Neural progenitor cell (in vitro differentiated cells): ENCODE measurements around the gene DENND4A. TPM values are rescaled to one million over a fixed set of nuclear protein-coding genes. Genes with fewer than 3 reads are reported as not detected.

Source experiments
- DNase-seq: peaks from one replicate; pipeline ENCODE4 v3.0.0-alpha.2; 2016; ENCODE audit warnings: low spot score
- H2AFZ ChIP-seq: fragments of 200-600 bp; sonication (generic); replicated peaks from 2 replicates; pipeline ENCODE4 v1.6.1; 2016; ENCODE audit warnings: antibody characterized with exemption
- H3F3A ChIP-seq: fragments of 200-600 bp; sonication (generic); 2 replicates; pipeline ENCODE4 v1.6.1; 2016; ENCODE audit warnings: antibody characterized with exemption, low read depth
- H3K27ac ChIP-seq: fragments of 200-600 bp; sonication (generic); 2 replicates; pipeline ENCODE4 v1.5.1; 2016; ENCODE audit warnings: mild to moderate bottlenecking
- H3K27me3 ChIP-seq: fragments of 200-600 bp; sonication (generic); 2 replicates; pipeline ENCODE4 v1.6.1; 2016; ENCODE audit warnings: mild to moderate bottlenecking, moderate library complexity
- H3K36me3 ChIP-seq: fragments of 200-600 bp; sonication (generic); 2 replicates; pipeline ENCODE4 v1.5.1; 2016
- H3K4me1 ChIP-seq: fragments of 200-600 bp; sonication (generic); 2 replicates; pipeline ENCODE4 v1.6.1; 2016; ENCODE audit warnings: mixed run types
- H3K4me2 ChIP-seq: fragments of 200-600 bp; sonication (generic); 2 replicates; pipeline ENCODE4 v1.6.1; 2016
- H3K4me3 ChIP-seq: fragments of 200-600 bp; sonication (generic); 2 replicates; pipeline ENCODE4 v1.5.1; 2016
- H3K79me2 ChIP-seq: fragments of 200-600 bp; sonication (generic); 2 replicates; pipeline ENCODE4 v1.6.1; 2016; ENCODE audit warnings: low read depth
- H3K9ac ChIP-seq: fragments of 200-600 bp; sonication (generic); 2 replicates; pipeline ENCODE4 v1.6.1; 2016
- H3K9me3 ChIP-seq: fragments of 200-600 bp; sonication (generic); 2 replicates; pipeline ENCODE4 v1.5.1; 2016; ENCODE audit warnings: low read depth
- H4K20me1 ChIP-seq: fragments of 200-600 bp; sonication (generic); 2 replicates; pipeline ENCODE4 v1.6.1; 2016; ENCODE audit warnings: low read depth
- H3K27ac Mint-ChIP-seq: 3 replicates; pipeline ENCODE4 v1.8.0; 2021; ENCODE audit warnings: mixed read lengths
- H3K27me3 Mint-ChIP-seq: 2 replicates; pipeline ENCODE4 v1.8.0; 2022; ENCODE audit warnings: low read depth, mild to moderate bottlenecking, inconsistent platforms, moderate library complexity, mixed read lengths; ENCODE audit not compliant: insufficient read depth
- H3K36me3 Mint-ChIP-seq: 3 replicates; pipeline ENCODE4 v1.8.0; 2021; ENCODE audit warnings: mixed read lengths
- H3K4me1 Mint-ChIP-seq: 3 replicates; pipeline ENCODE4 v1.8.0; 2021; ENCODE audit warnings: mixed read lengths
- H3K4me3 Mint-ChIP-seq: 3 replicates; pipeline ENCODE4 v1.8.0; 2021; ENCODE audit warnings: mild to moderate bottlenecking, moderate library complexity, mixed read lengths
- H3K9me3 Mint-ChIP-seq: 3 replicates; pipeline ENCODE4 v1.8.0; 2020; ENCODE audit warnings: mixed read lengths
- EZH2 ChIP-seq: fragments of 200-600 bp; sonication (generic); IDR thresholded peaks from 2 replicates; pipeline ENCODE4 v1.6.1; 2017; ENCODE audit warnings: antibody characterized with exemption, mild to moderate bottlenecking, moderate library complexity
- EZH2phosphoT487 ChIP-seq: fragments of 200-600 bp; sonication (generic); IDR thresholded peaks from 2 replicates; pipeline ENCODE4 v1.6.1; 2017; ENCODE audit warnings: antibody characterized with exemption
- total RNA-seq: library from RNA; depleted of rRNA; stranded (reverse); fragments of >200 nt; gene quantifications from 2 replicates; pipeline ENCODE4 v1.2.3, GENCODE V29; 2015; ENCODE audit warnings: low replicate concordance
- TF ChIP-seq, protein P1 (sequence below): fragments of 200-600 bp; sonication (generic); IDR thresholded peaks from 2 replicates; pipeline ENCODE4 v1.5.1; 2017; ENCODE audit warnings: antibody characterized with exemption, mild to moderate bottlenecking

The DENND4A gene
- total RNA-seq, 1 donor from 2014 or later, result 4.8 TPM

DNA sequence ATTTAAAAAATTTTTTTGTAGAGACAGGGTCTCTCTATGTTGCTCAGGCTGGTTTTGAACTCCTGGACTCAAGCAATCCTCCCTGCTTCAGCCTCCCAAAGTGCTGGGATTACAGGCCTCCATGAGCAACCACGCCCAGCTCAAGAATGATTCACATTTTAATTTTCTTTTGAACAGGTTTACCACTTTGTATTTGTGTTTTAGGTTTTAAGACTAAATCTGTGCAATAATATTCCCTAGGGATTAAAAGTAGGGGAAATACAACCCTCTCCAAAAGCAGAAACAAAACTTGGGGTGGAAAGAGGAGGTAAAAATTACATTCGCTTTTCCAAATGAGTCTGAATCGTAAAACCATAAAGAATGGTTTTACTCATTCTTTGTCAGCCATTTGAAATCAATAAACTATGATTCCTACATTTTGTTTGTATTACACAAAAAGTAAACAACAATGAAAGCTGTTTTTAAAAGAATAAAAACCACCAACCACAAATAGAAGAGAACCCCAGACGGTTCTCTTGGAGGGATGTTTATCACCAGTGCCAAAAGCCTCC is 132.5 kb downstream of the DENND4A start:
- H3F3A ChIP-seq, result peaks cover 4% of the 10 kb centered on the region
- DNase-seq, result no peak
- no peak overlapping the region for H3K9ac ChIP-seq
- TF ChIP-seq EZH2phosphoT487 (no peak), EZH2 (no peak)
- TF ChIP-seq, protein P1, sequence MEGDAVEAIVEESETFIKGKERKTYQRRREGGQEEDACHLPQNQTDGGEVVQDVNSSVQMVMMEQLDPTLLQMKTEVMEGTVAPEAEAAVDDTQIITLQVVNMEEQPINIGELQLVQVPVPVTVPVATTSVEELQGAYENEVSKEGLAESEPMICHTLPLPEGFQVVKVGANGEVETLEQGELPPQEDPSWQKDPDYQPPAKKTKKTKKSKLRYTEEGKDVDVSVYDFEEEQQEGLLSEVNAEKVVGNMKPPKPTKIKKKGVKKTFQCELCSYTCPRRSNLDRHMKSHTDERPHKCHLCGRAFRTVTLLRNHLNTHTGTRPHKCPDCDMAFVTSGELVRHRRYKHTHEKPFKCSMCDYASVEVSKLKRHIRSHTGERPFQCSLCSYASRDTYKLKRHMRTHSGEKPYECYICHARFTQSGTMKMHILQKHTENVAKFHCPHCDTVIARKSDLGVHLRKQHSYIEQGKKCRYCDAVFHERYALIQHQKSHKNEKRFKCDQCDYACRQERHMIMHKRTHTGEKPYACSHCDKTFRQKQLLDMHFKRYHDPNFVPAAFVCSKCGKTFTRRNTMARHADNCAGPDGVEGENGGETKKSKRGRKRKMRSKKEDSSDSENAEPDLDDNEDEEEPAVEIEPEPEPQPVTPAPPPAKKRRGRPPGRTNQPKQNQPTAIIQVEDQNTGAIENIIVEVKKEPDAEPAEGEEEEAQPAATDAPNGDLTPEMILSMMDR, result no peak
- no peak overlapping the region for H3K27ac ChIP-seq
- H3K9me3 Mint-ChIP-seq, result no peaks in the 10 kb centered on the region
- no peaks in the 10 kb centered on the region for H3K36me3 ChIP-seq
- no peaks in the 10 kb centered on the region for H3K27me3 ChIP-seq
- H3K4me3 Mint-ChIP-seq, result no peak overlapping the region
- H2AFZ ChIP-seq, result no peak overlapping the region
- H3K27me3 Mint-ChIP-seq, result no peaks in the 10 kb centered on the region
- no peaks in the 10 kb centered on the region for H3K4me1 Mint-ChIP-seq
- H3K4me1 ChIP-seq, result no peaks in the 10 kb centered on the region
- H3K36me3 Mint-ChIP-seq, result peaks cover 3% of the 10 kb centered on the region
- no peaks in the 10 kb centered on the region for H3K9me3 ChIP-seq
- no peak overlapping the region for H3K4me2 ChIP-seq
- H4K20me1 ChIP-seq, result no peaks in the 10 kb centered on the region
- no peaks in the 10 kb centered on the region for H3K79me2 ChIP-seq
- no peak overlapping the region for H3K27ac Mint-ChIP-seq
- no peak overlapping the region for H3K4me3 ChIP-seq

GRCh38 chr15:65655457-65655856 is 136.6 kb downstream of the DENND4A start:
- H3K4me2 ChIP-seq, result no peak overlapping the region
- H3F3A ChIP-seq, result no peaks in the 10 kb centered on the region

DNA sequence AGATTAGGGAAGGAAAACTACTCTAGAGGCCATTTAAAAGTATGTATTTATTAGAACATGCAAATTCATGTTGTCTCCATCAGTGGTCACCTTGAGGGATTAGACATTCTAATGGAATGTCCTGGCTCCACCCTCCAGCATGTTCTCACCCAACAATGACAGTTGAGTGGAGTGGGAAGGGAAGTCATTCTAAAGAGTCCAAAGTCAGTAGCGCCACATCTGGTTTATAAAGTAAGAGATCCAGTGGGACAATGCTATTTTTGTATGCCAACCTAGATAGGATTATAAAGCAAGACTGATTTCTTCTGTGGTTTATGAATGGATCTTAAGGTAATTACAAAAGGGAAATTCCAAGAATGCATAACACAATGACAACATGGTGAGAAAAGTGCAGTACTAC is 137.1 kb downstream of the DENND4A start:
- Histone ChIP-seq H3K4me1 (no peaks in the 10 kb centered on the region), H3K4me2 (no peak overlapping the region), H3K9ac (no peak overlapping the region), H3F3A (no peaks in the 10 kb centered on the region), H3K9me3 (no peaks in the 10 kb centered on the region), H3K79me2 (no peaks in the 10 kb centered on the region), H3K27ac (no peak overlapping the region), H3K27me3 (no peaks in the 10 kb centered on the region), H4K20me1 (no peaks in the 10 kb centered on the region), H3K4me3 (no peak overlapping the region), H3K36me3 (no peaks in the 10 kb centered on the region), H2AFZ (no peak overlapping the region)
- no peak overlapping the region for H3K27ac Mint-ChIP-seq
- peaks cover 3% of the 10 kb centered on the region for H3K36me3 Mint-ChIP-seq
- no peaks in the 10 kb centered on the region for H3K4me1 Mint-ChIP-seq
- H3K4me3 Mint-ChIP-seq, result no peak overlapping the region
- TF ChIP-seq EZH2 (no peak), EZH2phosphoT487 (no peak)
- TF ChIP-seq, protein P1, result no peak
- no peak for DNase-seq
- no peaks in the 10 kb centered on the region for H3K27me3 Mint-ChIP-seq
- no peaks in the 10 kb centered on the region for H3K9me3 Mint-ChIP-seq

More at GRCh38 chr15:65655457-65655856, 136.6 kb downstream of the DENND4A start:
- Histone ChIP-seq H3K4me1 (no peaks in the 10 kb centered on the region), H3K27me3 (no peaks in the 10 kb centered on the region), H3K79me2 (no peaks in the 10 kb centered on the region), H3K27ac (no peak overlapping the region), H2AFZ (no peak overlapping the region), H3K9me3 (no peaks in the 10 kb centered on the region), H3K4me3 (no peak overlapping the region), H4K20me1 (no peaks in the 10 kb centered on the region), H3K36me3 (no peaks in the 10 kb centered on the region), H3K9ac (no peak overlapping the region)
- Mint-ChIP-seq H3K27me3 (no peaks in the 10 kb centered on the region), H3K9me3 (no peaks in the 10 kb centered on the region), H3K27ac (no peak overlapping the region), H3K4me3 (no peak overlapping the region), H3K36me3 (peaks cover 3% of the 10 kb centered on the region), H3K4me1 (no peaks in the 10 kb centered on the region)
- TF ChIP-seq EZH2phosphoT487 (no peak), EZH2 (no peak)
- TF ChIP-seq, protein P1, result no peak
- no peak for DNase-seq
